Right cardiac atrium (tissue), 5 donors: ENCODE results near the gene LSM5. TPM values are rescaled to one million over a fixed set of nuclear protein-coding genes. Genes with fewer than 3 reads are reported as not detected.

Experiments
- ATAC-seq, 2 donors: fragments of 200-7000 bp; cut with Tn5 transposase; one replicate each; pipeline versions ENCODE4 v1.8.0 to v1.9.1; 2020; ENCODE audit warnings: moderate library complexity in 2 of 2, mild to moderate bottlenecking in 1 of 2
- DNase-seq, 3 donors: peaks; one replicate each; pipeline ENCODE4 v3.0.0-alpha.2; 2020
- H3K27ac ChIP-seq: one replicate; pipeline ENCODE4 v1.5.1; 2013; ENCODE audit warnings: mild to moderate bottlenecking, low read length, control low read depth, moderate library complexity
- H3K27me3 ChIP-seq: one replicate; pipeline ENCODE4 v1.6.1; 2013; ENCODE audit not compliant: control insufficient read depth, insufficient read depth
- H3K4me1 ChIP-seq: one replicate; pipeline ENCODE4 v1.6.1; 2013; ENCODE audit warnings: low read length; ENCODE audit not compliant: control insufficient read depth, insufficient read depth
- H3K4me3 ChIP-seq: one replicate; pipeline ENCODE4 v1.5.1; 2013; ENCODE audit warnings: low read length, control low read depth
- H3K9me3 ChIP-seq: one replicate; pipeline ENCODE4 v1.6.1; 2013; ENCODE audit warnings: low read length; ENCODE audit not compliant: control insufficient read depth
- WGBS: extraction: QIAGEN DNeasy Blood & Tissue Kit; methylation state at CpG from one replicate; pipeline ENCODE4 v1.1.7; 2013; 5-methylcytosine and 5-hydroxymethylcytosine counted together
- intact Hi-C, 4 donors: fragments of 100-400 bp; cut with DNase I; formaldehyde crosslinking; loops; one replicate each; pipeline versions ENCODE4 v1.11.0 to v1.14.0; 2022 to 2023
- long read RNA-seq, 4 donors: library from polyadenylated mRNA; unstranded; transcript quantifications; one replicate each; pipeline ENCODE4 v2.0.0, GENCODE V29; 2020 to 2021
- polyA plus RNA-seq: library from polyadenylated mRNA; stranded (reverse); fragments of 200-250 nt; gene quantifications from one replicate; pipeline ENCODE4 v1.2.3, GENCODE V29; 2013
- total RNA-seq, 4 donors: library from RNA; stranded (reverse); fragmentation: NEBNext Ultra II Directional; extraction: Animal tissue kit (Norgen Biotek cat#: 25700); gene quantifications; one replicate each; pipeline ENCODE4 v1.2.1, GENCODE V29; 2021
- donor health status: healthy with polysubstance abuse.
- donor health status: DM: no; HTN: yes; CAD: no.
- donor health status: DM: no; HTN: no; CAD: no.
- donor health status: DM: no; HTN: yes; CAD: no; lungs with severe emphysema.
- donor health status: DM: yes; HTN: yes; CAD: no.

Gene LSM5
- 10 to 100 TPM; 33.5 to 47.8 (median 40.8) TPM for total RNA-seq
- polyA plus RNA-seq = 76.0 TPM
- long read RNA-seq, donor 1, transcript LSM5-208 (5 exons, 2,258 nt) = major isoform, 26 of 27 reads
- long read RNA-seq, donor 1, partial matches to known transcripts = 0 of 27 reads
- long read RNA-seq, donor 1, other reads (novel, unspliced or antisense) = 1 of 27 reads
- long read RNA-seq, donor 2, transcript LSM5-208 (5 exons, 2,258 nt) = major isoform, 12 of 14 reads
- long read RNA-seq, donor 2, partial matches to known transcripts = 0 of 14 reads
- long read RNA-seq, donor 2, other reads (novel, unspliced or antisense) = 0 of 14 reads
- long read RNA-seq, donor 3, transcript LSM5-208 (5 exons, 2,258 nt) = major isoform, 28 of 33 reads
- long read RNA-seq, donor 3, partial matches to known transcripts = 0 of 33 reads
- long read RNA-seq, donor 3, other reads (novel, unspliced or antisense) = 4 of 33 reads
- long read RNA-seq, donor 4, transcript LSM5-208 (5 exons, 2,258 nt) = major isoform, 14 of 14 reads
- long read RNA-seq, donor 4, partial matches to known transcripts = 0 of 14 reads
- long read RNA-seq, donor 4, other reads (novel, unspliced or antisense) = 0 of 14 reads

DNA sequence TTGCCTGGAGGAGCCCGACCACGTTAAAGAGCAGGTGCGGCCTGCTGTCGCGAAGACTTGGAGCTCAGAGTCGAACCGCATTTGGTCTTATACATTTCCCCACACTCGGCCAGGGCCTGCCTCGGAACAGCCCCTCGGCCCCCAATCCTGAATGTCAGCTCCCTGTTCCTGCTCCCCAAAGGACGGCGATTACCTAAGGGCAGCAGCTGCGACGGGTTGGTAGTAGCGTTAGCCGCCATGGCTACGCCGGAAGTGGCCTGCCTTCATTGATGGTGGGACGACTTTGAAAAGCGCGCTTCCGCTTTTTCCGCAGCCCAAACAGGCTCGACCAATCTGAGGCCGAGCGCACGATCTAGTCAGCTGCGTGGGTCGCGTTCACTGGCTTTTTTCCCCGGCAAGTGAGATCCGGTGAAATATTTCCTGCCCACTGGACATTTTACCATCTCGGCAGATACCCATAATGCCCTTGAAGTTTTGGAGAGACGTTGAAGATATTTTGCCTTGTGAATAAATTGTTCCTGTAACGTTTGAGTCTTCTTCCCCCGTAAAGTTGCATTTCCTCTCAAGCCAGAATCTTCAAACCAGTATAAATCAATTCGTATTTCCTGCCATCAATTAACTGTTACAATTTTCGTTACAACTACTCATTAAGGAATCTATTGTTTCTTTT lies at the start of gene LSM5:
LSM5 (minus strand) TSS at position 254 of the 670 bp plus-strand sequence; CDS start at position 239, 15 bp downstream.
- intact Hi-C loops = loop anchor here in 1 of 4 donors (5.0 kb wide), 1 partner anchor 567 kb away; no protein-coding TSS in a partner anchor
- Histone ChIP-seq H3K27me3 (no peaks in the 10 kb centered on the region), H3K9me3 (no peaks in the 10 kb centered on the region), H3K4me3 (peak within 1 kb of the TSS; percentile 64), H3K4me1 (peaks cover 2% of the 10 kb centered on the region), H3K27ac (peak within 1 kb of the TSS; percentile 78)
- WGBS = under 1% methylated on average over 38 of the region's 38 CpGs
- ATAC-seq (peak; percentile 92), DNase-seq (peak; percentile 94 to 96 (median 95))

DNA sequence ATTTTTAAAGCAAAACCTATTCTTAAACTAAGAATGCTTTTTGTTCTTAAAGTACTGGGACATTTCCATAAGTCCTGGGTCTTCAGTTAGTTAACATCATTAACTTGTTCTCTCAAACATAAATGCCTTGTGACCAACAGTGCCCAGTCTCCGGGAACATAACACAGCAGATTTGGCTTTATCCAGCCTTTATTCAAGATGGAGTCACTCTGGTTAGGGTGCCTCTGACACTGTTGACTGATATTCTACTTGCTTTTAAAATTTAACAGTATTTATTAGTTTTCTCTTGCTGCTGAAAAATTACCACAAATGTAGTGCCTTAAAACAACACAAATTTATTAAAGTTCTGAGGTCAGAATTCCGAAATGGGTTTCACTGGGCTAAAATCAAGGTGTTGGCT lies 49.2 kb upstream of the LSM5 start:
- Histone ChIP-seq H3K27ac (no peak overlapping the region), H3K9me3 (no peaks in the 10 kb centered on the region), H3K4me3 (no peak overlapping the region), H3K4me1 (peaks cover 1% of the 10 kb centered on the region), H3K27me3 (no peaks in the 10 kb centered on the region)
- WGBS = 97% methylated on average over 2 of the region's 2 CpGs
- intact Hi-C loops = no loop called here
- no peak for DNase-seq
- ATAC-seq = no peak

DNA sequence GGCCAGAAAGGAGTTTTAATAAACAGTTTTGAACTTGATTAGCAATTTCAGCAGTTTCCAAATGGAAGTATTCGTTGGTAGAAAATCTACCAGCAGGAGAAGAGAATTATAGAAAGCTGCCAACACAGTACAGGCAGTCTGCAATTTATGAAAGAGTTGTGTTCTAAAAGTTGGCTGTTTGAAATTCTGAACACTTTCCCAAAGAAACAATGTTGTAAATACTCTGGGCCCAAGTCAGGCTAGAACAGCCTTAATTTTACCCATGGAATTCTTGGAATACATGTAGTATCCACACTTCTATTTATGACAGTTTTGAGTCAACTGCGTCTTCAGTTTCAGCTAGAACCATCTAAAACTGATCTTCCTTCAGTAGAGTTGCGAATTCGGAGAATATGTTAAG lies 47.6 kb upstream of the LSM5 start:
- H3K9me3 ChIP-seq = no peaks in the 10 kb centered on the region
- no peaks in the 10 kb centered on the region for H3K27me3 ChIP-seq
- 55% methylated on average over 4 of the region's 4 CpGs for WGBS
- DNase-seq = no peak
- no peaks in the 10 kb centered on the region for H3K4me1 ChIP-seq
- no peak overlapping the region for H3K4me3 ChIP-seq
- intact Hi-C loops = no loop called here
- no peak overlapping the region for H3K27ac ChIP-seq
- peak in 1 of 2 donors; percentile 61 for ATAC-seq

DNA sequence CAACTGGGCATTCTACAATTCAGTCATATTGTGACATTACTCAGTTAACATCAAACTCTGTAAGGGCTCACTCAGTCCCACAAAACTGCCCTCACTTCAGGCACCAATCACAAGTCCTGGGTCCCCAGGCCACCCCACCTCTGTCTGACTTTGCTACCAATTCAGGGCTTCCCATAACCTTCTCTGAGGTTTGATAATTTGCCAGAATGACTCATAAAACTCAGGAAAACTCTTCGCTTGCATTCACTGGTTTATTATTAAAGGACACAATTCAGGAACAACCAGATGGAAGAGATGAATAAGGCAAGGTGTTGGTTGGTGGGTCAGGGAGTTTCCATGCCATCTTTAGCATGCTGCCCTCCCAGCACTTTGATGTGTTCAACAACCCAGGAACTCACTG lies 46.4 kb upstream of the LSM5 start:
- no peaks in the 10 kb centered on the region for H3K27me3 ChIP-seq
- no peaks in the 10 kb centered on the region for H3K4me1 ChIP-seq
- no peak overlapping the region for H3K4me3 ChIP-seq
- DNase-seq (no peak), ATAC-seq (peak; percentile 34 to 58)
- no peak overlapping the region for H3K27ac ChIP-seq
- 0% methylated on average over 1 of the region's 1 CpG for whole genome bisulfite sequencing
- H3K9me3 ChIP-seq = no peaks in the 10 kb centered on the region
- intact Hi-C loops = no loop called here

DNA sequence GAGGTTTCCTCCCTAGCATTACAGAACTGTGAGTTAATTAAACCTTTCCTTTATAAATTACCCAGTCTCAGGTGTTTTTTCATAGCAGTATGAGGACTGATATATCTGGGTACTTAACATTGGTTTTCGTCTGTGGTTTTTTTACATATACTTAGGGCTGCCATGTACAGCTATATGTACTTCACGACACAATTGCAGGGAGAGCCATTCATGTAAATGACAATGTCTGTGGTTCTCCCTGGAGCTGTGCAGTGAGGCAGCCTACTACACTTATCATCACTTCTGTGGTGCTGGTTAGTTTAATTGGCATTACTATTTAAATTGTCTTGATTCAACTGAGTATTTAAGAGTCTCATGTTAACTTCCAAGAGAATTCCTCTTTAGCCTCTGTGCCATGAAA lies 45.8 kb upstream of the LSM5 start:
- 98% methylated on average over 2 of the region's 2 CpGs for WGBS
- Histone ChIP-seq H3K27ac (no peak overlapping the region), H3K27me3 (no peaks in the 10 kb centered on the region), H3K9me3 (no peaks in the 10 kb centered on the region), H3K4me3 (no peak overlapping the region), H3K4me1 (no peaks in the 10 kb centered on the region)
- ATAC-seq (no peak), DNase-seq (no peak)
- intact Hi-C loops = no loop called here

DNA sequence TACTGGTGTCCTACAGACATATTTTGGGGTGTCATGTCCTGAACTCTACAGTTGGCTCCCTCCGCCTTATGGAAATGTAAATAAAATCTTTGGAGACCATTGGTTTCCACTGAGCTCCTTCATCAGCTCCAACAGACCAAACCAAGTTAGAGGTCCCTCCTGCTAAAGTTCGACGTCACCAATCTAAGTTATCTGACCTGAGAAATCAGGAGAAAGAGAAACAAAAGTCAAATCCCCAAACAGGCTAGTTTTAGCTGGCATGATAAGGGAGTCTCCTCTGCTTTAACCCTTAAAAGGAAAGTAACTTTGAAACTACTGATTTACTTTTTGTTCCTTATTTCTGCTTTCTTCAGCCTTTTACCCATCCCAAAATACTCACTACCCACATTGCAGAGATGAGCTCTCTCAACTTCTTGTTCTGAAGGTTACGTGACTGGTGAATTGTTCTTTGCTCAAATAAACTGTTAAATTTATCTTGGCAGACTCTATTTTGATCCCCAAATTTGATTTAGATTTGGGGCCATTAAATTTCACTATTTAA lies 45.1 kb upstream of the LSM5 start:
- Histone ChIP-seq H3K4me3 (no peak overlapping the region), H3K9me3 (no peaks in the 10 kb centered on the region), H3K4me1 (no peaks in the 10 kb centered on the region), H3K27me3 (no peaks in the 10 kb centered on the region), H3K27ac (no peak overlapping the region)
- intact Hi-C loops = no loop called here
- ATAC-seq = no peak
- DNase-seq = no peak
- 65% methylated on average over 4 of the region's 4 CpGs for WGBS

DNA sequence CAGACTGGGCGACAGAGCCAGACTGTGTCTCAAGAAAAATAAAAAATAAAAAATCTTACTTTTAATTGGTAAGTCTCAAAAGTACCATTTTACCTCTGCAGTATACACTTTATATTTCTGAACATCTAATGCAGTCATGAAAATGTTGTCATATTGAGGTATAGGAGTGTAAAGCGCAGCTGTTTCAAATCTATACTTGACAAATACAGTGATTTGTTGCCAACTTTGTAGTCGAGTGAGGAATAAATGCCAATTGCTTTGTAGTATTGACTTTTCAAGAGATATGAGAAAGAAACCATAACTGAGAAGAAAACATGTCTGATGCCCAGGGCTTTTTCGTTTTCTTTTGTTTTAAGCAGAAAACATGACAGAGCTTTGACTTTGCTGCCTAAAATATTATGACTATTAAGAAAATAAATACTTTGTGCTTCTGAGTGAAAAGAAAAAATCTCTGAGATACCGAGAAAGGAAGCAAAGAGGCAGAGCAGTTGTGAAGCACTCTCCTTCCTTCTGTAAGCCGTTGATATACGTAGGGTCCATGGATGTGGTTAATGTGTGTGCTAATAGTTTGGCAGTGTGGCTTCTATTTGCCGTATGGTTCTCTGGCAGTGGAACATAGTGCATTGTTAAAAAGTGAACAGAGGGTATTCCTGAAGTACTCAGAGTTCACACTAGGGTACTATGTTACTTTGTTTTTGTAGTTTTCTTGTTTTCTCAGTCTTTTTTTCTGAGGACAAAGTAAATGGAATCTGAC lies 43.3 kb upstream of the LSM5 start:
- Histone ChIP-seq H3K27ac (no peak overlapping the region), H3K9me3 (no peaks in the 10 kb centered on the region), H3K4me1 (no peaks in the 10 kb centered on the region), H3K4me3 (no peak overlapping the region), H3K27me3 (no peaks in the 10 kb centered on the region)
- 66% methylated on average over 8 of the region's 8 CpGs for WGBS
- no peak for DNase-seq
- ATAC-seq = no peak
- intact Hi-C loops = no loop called here

DNA sequence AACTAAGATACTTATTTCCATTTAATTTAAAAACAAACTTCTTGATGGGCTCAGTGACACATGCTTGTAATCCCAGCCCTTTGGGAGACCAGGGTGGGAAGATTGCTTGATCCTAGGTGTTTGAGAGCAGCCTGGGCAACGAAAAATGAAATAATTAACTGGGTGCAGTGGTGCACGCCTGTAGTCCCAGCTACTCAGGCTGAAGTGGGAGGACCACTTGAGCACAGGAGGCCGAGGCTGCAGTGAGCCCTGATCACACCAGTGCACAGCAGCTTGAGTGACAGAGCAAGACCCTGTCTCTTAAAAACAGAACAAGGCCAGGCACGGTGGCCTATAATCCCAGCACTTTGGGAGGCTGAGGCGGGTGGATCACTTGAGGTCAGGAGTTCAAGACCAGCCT lies 42.5 kb upstream of the LSM5 start:
- DNase-seq (no peak), ATAC-seq (no peak)
- intact Hi-C loops = no loop called here
- no peaks in the 10 kb centered on the region for H3K4me1 ChIP-seq
- no peaks in the 10 kb centered on the region for H3K9me3 ChIP-seq
- H3K27ac ChIP-seq = no peak overlapping the region
- H3K4me3 ChIP-seq = no peak overlapping the region
- WGBS = 92% methylated on average over 5 of the region's 5 CpGs
- H3K27me3 ChIP-seq = no peaks in the 10 kb centered on the region

DNA sequence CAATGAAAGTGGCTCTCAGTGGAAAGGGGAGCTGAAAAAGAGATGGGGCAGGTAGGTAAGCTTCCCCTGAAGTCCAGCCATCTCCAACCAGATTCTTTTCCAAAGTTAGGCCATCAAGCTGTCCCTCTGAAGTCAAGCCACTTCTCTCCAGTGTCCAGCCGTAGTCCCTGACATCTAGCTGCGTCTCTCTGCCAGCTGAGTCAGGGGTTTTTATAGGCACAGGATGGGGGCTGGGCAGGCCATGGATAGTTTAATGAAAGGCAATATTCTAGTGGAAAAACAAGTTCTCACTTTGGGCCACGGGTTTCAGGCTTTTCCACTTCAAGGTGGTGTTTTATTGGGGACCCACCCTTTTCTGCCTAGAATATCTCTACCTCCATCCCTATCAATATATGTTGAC lies 41.9 kb upstream of the LSM5 start:
- ATAC-seq (no peak), DNase-seq (no peak)
- H3K4me3 ChIP-seq = no peak overlapping the region
- intact Hi-C loops = no loop called here
- no peaks in the 10 kb centered on the region for H3K4me1 ChIP-seq
- H3K27me3 ChIP-seq = no peaks in the 10 kb centered on the region
- H3K9me3 ChIP-seq = no peaks in the 10 kb centered on the region
- WGBS = 76% methylated on average over 3 of the region's 3 CpGs
- no peak overlapping the region for H3K27ac ChIP-seq

DNA sequence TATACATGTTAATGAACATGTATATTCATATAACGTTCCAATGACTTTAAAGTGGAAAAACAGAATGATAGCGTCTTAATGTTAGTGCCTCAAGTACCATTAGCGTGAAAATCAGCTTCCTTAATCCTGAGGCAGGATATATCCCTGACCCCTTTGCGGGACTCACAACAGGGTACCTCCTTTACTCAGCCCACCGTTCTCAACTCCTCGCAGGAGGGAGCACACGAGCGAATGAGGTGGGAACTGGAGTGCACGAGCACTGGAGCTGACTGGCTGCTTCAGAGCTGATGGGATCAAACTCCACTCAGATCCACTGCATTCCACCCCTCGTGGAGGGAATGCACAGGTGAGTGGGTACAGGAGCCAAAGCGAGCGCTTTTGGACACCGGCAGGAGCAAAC lies 41.2 kb upstream of the LSM5 start:
- Histone ChIP-seq H3K27me3 (no peaks in the 10 kb centered on the region), H3K27ac (no peak overlapping the region), H3K4me1 (no peaks in the 10 kb centered on the region), H3K9me3 (no peaks in the 10 kb centered on the region), H3K4me3 (no peak overlapping the region)
- ATAC-seq (no peak), DNase-seq (no peak)
- intact Hi-C loops = no loop called here
- WGBS = 95% methylated on average over 13 of the region's 13 CpGs
